SU-DHL-6 (cell line): ENCODE results near the gene ITGA1.

Source experiments
- EZH2phosphoT487 ChIP-seq: fragments of 200-600 bp; sonication (generic), shearing (Covaris generic); conservative IDR thresholded peaks from 2 replicates; pipeline ENCODE4 v1.6.1; 2018; ENCODE audit warnings: mild to moderate bottlenecking, antibody characterized with exemption, low read length, moderate library complexity, mixed read lengths
- TF ChIP-seq, protein P1 (sequence below): fragments of 200-600 bp; sonication (generic); IDR thresholded peaks from one replicate; pipeline ENCODE4 v1.5.1; 2017; ENCODE audit warnings: antibody characterized with exemption, mild to moderate bottlenecking, low read length, moderate library complexity; ENCODE audit not compliant: insufficient read depth, poor library complexity, severe bottlenecking

DNA sequence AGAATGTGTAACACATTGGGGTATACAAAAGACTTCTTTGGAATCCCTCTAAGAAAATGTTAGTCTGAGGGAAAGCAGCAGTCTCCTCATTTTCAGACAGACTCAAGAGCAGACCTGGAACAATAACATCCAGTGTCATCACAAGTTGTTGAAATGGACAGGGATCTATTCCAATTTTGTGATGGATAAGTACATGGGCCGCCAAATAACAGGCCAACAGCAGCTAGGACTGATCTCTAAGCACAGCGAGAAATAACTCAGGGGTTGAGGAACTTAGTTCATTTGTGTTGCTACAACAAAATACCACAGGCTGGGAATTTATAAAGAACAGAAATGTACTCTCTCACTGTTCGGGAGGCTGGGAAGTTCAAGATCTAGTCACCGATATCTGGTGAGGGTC lies 193.8 kb downstream of the ITGA1 start:
- TF ChIP-seq, protein P1, sequence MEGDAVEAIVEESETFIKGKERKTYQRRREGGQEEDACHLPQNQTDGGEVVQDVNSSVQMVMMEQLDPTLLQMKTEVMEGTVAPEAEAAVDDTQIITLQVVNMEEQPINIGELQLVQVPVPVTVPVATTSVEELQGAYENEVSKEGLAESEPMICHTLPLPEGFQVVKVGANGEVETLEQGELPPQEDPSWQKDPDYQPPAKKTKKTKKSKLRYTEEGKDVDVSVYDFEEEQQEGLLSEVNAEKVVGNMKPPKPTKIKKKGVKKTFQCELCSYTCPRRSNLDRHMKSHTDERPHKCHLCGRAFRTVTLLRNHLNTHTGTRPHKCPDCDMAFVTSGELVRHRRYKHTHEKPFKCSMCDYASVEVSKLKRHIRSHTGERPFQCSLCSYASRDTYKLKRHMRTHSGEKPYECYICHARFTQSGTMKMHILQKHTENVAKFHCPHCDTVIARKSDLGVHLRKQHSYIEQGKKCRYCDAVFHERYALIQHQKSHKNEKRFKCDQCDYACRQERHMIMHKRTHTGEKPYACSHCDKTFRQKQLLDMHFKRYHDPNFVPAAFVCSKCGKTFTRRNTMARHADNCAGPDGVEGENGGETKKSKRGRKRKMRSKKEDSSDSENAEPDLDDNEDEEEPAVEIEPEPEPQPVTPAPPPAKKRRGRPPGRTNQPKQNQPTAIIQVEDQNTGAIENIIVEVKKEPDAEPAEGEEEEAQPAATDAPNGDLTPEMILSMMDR = no peak
- TF ChIP-seq EZH2phosphoT487 = no peak
